Coronary artery (tissue), 2 donors: ENCODE measurements around the gene GDF2.

Experiments
- DNase-seq: peaks from one replicate; pipeline ENCODE4 v3.0.0-alpha.2; 2017; ENCODE audit warnings: low spot score
- H3K27ac ChIP-seq, 2 donors: fragments of 200-600 bp; sonication (generic); one replicate each; pipeline ENCODE4 v1.5.1; 2016 to 2019
- H3K4me3 ChIP-seq: fragments of 200-600 bp; sonication (generic); 2 replicates; pipeline ENCODE4 v1.5.1; 2016; ENCODE audit warnings: mild to moderate bottlenecking, moderate library complexity
- TF ChIP-seq, protein P1 (sequence below): fragments of 200-600 bp; sonication (generic); IDR thresholded peaks from one replicate; pipeline ENCODE4 v1.5.1; 2019; ENCODE audit warnings: antibody characterized with exemption

Gene GDF2

DNA sequence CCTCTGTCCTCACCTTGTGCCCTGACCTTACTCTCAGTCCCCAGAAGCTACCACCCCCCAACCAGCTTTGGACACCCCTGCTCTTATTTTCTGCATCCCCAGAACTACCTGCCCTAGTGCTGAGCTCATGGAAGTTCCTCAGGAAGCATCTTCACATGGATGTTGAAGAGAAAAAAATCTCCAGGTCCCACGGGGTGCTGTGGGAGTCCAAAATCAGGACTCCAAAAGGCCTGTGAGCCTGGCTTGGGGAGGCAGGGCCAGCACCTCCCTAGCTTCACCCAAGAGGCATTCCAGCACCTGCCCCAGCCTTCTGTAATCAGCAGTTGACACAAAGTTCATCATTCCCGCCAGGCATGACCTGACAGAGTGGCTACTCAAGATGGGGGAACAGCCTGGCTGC lies 43.0 kb upstream of the GDF2 start:
- TF ChIP-seq, protein P1, sequence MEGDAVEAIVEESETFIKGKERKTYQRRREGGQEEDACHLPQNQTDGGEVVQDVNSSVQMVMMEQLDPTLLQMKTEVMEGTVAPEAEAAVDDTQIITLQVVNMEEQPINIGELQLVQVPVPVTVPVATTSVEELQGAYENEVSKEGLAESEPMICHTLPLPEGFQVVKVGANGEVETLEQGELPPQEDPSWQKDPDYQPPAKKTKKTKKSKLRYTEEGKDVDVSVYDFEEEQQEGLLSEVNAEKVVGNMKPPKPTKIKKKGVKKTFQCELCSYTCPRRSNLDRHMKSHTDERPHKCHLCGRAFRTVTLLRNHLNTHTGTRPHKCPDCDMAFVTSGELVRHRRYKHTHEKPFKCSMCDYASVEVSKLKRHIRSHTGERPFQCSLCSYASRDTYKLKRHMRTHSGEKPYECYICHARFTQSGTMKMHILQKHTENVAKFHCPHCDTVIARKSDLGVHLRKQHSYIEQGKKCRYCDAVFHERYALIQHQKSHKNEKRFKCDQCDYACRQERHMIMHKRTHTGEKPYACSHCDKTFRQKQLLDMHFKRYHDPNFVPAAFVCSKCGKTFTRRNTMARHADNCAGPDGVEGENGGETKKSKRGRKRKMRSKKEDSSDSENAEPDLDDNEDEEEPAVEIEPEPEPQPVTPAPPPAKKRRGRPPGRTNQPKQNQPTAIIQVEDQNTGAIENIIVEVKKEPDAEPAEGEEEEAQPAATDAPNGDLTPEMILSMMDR: no peak
- Histone ChIP-seq H3K4me3 (no peak overlapping the region), H3K27ac (no peak overlapping the region)
- no peak for DNase-seq

DNA sequence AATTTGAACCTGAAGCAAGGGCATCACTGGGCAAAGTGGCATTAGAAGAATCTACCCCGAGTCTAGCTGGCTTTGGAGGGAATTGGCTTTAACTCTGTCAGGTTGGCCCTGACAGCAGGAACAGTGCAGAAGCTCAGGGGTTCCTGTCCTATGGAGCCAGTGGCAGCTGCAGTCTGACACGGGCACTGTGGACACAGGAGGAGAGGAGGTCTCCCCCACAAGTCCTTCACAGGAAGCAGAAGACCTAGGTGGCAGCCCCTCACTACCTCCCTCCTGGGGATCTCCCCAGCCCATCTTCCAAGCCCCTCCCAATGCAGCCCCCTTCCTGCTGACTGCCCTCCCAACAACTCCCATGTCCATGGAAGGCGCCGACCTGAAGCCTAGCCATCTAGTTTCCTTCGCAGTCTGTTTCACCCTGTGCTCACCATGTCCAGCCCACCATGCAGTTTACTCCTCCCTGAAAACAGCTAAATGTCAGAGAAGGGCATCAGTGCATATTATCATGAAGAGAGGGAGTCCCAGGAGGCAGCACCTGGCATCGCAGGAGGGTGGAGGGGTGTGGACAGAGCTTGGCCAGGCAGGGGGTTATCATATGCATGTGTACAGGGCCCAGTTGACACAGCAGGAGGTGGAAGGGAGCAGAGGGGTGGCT lies 40.1 kb upstream of the GDF2 start:
- DNase-seq: no peak
- no peak overlapping the region for H3K4me3 ChIP-seq
- TF ChIP-seq, protein P1: no peak
- no peak overlapping the region for H3K27ac ChIP-seq

DNA sequence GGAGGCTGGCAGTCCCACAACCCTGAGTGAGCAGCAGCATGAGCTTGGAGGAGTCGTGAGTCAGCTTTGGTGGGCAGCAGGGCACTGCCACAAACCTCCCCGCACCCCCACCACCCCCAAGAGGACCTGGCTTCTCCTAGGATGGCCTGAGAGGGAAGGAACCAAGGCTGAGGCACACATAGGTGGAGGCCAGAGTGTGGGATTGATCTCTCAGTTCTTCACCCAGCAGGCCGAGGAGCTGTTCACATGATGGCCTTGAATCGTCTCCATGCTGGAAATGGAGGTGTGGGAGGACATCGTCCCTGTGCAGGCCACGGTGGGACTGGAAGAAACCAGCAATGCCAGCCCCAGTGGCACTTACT lies 39.6 kb upstream of the GDF2 start:
- Histone ChIP-seq H3K4me3 (no peak overlapping the region), H3K27ac (no peak overlapping the region)
- DNase-seq: peak; percentile 62
- TF ChIP-seq, protein P1: no peak

DNA sequence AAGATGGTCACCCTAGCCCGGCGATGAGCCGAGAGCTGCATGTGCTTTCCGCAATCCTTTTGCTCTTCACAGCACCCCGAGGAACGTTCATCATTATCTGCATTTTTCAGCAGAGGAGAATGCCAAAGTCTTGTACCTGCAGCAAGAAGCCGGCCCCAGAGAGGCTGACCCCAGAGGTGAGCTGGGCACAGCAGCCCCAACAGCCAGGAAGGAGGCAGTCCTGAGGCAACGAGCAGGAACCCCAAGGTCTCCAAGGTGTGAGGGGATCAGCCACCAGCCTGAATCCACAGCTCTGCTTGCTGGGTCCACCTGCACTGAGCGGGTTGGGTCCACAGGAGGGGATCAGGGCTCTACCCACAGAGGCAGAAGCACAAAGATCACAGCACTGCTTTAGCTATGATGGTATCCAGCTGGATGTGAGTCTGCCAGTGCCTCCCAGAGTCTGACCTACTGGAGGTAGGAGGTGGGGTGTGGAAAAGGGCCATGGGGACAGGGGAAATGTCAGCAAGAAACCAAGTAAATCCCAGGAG lies 39.1 kb upstream of the GDF2 start:
- no peak for DNase-seq
- Histone ChIP-seq H3K4me3 (no peak overlapping the region), H3K27ac (no peak overlapping the region)
- TF ChIP-seq, protein P1: no peak

DNA sequence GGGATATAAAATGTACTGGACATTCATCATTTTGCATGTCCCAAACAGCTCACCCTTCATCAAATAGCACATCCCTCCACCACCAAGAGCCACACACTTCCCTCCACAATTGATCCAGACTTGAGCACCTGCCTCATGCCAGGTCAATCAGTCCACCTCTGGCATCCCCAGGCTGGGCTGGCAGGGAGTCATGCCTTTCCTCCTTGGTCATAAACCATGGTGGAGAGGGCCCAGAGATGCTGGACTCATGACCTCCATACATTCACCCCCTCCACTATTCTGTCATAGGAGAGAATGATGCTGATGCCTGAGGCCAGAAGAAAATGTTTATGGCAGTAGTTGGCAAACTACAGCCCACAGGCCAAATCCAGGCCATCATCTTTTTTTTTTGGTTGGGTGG lies 38.4 kb upstream of the GDF2 start:
- Histone ChIP-seq H3K4me3 (no peak overlapping the region), H3K27ac (no peak overlapping the region)
- no peak for DNase-seq
- TF ChIP-seq, protein P1: no peak

DNA sequence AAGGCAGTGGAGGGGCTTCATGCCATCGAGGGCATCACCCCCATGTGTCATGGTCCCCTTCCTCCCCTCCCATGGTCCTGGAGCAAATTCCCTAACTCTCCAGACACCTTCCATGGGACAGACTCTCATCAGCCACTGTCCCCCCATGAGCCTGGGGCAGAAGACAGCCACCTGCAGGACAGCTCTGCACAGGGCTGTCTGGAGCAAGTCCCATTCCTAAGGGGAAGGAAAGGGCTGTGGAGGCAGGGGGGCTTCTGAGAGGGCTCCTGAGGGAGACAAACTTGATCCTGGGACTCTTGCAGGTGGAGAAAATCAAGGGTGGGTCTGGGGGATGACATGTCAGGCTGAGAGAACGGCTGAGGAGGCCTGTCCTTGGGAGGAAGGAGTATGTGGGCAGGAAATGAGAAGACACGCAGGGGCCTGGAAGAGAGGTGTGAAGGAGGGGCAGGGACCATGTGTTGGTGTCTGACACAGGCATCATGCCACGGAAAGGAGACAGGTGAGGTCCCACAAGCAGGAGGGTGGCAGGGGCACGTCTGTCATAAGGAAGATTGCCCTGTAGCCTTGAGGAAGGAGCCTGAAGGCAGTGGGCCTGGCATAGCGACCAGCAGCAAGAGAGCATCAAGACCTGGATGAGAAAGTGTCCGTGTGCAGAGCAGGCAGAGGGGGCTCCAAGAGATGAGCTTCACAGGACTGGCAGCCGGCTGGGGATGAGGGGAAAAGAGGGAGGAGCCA lies 36.7 kb upstream of the GDF2 start:
- no peak for DNase-seq
- Histone ChIP-seq H3K27ac (no peak overlapping the region), H3K4me3 (no peak overlapping the region)
- TF ChIP-seq, protein P1: no peak

DNA sequence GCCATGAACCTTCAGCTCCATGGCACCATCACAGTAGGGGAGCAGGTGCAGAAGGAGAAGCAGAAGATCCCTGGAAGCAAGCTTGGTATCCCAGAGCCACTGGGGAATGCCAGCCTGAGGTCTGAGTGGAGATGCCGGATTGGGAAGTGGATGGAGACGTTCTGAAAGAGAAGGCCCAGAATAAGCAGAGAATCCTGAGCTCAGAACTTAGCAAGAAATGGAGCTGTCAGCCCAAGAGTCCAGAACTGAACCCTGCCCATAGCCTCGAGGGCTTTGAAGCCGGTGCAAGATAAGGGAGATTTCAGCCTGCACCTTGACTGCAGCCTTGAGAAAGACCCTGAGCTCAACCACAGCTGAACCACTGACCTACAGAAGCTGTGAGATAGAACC lies 36.1 kb upstream of the GDF2 start:
- Histone ChIP-seq H3K27ac (no peak overlapping the region), H3K4me3 (no peak overlapping the region)
- no peak for DNase-seq
- TF ChIP-seq, protein P1: no peak
